NCI-H345 (cell line): Measurements from ENCODE around the gene ACOT7.
A peak's percentile ranks its signal among the peaks of the same experiment; 100 is the strongest.
"Not testable (repeated sequence)": the region's sequence is repeated elsewhere in the genome, so short reads cannot be mapped to it uniquely, and the experiment has no call there.

Source experiments
- DNase-seq: peaks from one replicate; lab custom pipeline; 2025; lab: John Stamatoyannopoulos, UW

Gene ACOT7, protein sequence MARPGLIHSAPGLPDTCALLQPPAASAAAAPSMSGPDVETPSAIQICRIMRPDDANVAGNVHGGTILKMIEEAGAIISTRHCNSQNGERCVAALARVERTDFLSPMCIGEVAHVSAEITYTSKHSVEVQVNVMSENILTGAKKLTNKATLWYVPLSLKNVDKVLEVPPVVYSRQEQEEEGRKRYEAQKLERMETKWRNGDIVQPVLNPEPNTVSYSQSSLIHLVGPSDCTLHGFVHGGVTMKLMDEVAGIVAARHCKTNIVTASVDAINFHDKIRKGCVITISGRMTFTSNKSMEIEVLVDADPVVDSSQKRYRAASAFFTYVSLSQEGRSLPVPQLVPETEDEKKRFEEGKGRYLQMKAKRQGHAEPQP

DNA sequence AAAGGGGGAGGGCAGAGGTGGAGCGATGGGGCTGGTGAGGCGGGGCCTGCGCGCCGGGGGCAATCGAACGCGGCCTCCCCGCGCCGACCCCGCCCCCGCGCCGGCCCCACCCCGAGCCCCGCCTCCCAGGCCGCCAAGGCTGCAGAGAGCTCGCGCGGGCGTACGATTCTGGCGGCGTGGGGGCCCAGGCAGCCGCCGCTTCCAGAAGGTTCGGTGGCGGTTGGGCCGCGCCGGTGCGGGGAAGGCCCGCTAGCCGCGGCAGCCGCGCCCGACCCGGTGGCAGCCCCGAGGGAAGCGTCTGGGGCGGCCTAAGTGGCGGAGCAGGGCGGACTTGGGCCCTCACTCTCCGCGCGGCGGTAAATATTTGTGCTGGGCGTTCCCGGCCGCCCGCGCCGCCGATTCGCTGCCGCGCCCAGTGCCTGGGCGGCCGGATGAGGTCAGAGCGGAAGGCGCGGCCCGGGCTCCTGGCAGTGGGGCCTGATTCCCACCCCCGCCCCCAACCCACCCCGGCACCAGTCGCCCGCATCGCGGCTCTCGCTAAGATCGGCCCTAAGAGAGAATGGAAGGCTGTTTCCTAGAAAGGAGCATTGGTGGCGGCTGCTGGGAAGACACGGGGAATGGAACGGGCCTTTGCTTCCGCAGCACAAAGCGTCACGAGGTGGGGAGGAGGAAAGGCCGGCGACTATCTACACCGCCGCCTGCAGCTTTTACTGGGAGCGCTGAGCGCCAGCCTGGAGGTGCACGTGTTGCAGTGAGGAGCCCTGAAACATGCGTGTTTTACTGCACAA lies at the start of gene ACOT7:
ACOT7 (minus strand) TSS at position 368 of the 788 bp plus-strand sequence. CDS start 368 bp downstream, outside the sequence.
- DNase-seq, result peak; percentile 90

DNA sequence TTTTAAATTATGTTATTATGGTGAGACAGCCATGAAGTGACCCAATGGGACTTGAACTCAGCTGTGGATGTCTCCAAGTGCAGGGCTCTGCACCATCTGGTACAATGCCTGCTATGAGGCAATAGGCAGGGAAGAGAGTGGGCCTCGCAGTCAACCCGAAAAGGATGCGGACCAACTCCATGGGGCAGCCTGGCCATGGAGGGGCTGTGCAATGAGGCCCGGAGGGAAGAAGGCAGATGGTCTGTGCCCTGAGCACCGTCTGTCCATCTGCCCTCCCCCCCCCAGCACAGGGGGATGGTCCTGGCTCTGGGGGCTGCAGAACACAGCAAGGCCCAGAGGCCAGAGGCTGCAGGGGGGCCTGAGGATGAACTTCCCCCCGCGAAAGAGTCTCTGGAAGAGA lies 48.0 kb upstream of the ACOT7 start:
- no peak for DNase-seq

DNA sequence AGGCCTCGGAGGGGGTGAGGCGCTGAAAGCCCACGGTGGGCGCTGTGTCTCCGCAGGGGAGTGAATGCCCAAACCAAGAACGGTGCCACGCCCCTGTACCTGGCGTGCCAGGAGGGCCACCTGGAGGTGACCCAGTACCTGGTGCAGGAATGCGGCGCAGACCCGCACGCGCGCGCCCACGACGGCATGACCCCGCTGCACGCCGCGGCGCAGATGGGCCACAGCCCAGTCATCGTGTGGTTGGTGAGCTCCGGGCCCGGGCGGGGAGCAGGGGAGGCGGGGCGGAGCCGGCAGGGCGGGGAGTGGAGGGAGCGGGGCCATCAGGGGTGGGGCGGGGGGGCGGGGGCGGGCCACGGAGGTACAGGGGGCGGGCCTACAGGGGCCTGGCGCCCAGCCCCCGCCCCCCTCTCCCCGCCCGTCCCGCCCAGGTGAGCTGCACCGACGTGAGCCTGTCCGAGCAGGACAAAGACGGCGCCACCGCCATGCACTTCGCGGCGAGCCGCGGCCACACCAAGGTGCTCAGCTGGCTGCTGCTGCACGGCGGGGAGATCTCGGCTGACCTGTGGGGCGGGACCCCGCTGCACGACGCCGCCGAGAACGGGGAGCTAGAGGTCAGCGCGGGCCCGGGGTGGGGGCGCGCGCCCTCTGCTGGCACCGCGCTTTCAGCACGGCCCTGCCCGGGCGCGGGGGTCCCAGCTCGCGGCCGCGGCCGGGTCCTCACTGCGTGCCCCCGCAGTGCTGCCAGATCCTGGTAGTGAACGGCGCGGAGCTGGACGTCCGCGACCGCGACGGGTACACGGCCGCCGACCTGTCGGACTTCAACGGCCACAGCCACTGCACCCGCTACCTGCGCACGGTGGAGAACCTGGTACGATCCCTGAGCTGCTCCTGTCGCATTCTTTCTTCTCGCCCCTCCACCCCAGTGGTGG lies 46.9 kb upstream of the ACOT7 start:
- peak; percentile 67 for DNase-seq

- DNase-seq, result peak; percentile 79
Observed at GRCh38 chr1:6438047-6438525, 44.5 kb upstream of the ACOT7 start.

GRCh38 chr1:6437012-6437700 lies 43.6 kb upstream of the ACOT7 start:
- peak; percentile 84 for DNase-seq

GRCh38 chr1:6436277-6436676 lies 42.7 kb upstream of the ACOT7 start:
- not testable (repeated sequence) for DNase-seq

DNA sequence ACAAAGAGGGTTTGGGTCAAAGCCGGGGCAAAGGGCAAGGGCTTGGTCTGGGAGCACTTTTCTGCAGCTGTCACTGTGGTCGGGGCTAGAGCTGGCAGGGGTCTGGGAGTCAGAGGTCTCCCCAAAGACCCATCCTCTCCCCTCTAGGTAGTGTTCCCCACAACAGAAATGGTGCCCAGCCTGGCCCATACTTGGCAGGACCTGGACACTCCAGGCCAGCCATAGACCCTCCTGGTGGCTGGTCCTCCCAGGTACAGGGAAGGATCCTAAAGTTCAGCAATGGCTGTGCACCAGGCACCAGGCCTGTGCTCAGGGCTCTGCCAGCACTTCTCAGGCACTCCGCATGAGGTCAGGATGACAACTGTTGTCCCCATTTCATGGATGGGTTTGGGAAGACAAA lies 42.0 kb upstream of the ACOT7 start:
- no peak for DNase-seq

- DNase-seq, result no peak
Observed at GRCh38 chr1:6435129-6435528, 41.6 kb upstream of the ACOT7 start.

GRCh38 chr1:6434186-6434585 lies 40.6 kb upstream of the ACOT7 start:
- DNase-seq, result no peak

- not testable (repeated sequence) for DNase-seq
Observed at GRCh38 chr1:6431645-6432579, 38.3 kb upstream of the ACOT7 start.

GRCh38 chr1:6429660-6430411 lies 36.3 kb upstream of the ACOT7 start:
- DNase-seq, result not testable (repeated sequence)

- not testable (repeated sequence) for DNase-seq
Observed at GRCh38 chr1:6428453-6428852, 34.9 kb upstream of the ACOT7 start.

DNA sequence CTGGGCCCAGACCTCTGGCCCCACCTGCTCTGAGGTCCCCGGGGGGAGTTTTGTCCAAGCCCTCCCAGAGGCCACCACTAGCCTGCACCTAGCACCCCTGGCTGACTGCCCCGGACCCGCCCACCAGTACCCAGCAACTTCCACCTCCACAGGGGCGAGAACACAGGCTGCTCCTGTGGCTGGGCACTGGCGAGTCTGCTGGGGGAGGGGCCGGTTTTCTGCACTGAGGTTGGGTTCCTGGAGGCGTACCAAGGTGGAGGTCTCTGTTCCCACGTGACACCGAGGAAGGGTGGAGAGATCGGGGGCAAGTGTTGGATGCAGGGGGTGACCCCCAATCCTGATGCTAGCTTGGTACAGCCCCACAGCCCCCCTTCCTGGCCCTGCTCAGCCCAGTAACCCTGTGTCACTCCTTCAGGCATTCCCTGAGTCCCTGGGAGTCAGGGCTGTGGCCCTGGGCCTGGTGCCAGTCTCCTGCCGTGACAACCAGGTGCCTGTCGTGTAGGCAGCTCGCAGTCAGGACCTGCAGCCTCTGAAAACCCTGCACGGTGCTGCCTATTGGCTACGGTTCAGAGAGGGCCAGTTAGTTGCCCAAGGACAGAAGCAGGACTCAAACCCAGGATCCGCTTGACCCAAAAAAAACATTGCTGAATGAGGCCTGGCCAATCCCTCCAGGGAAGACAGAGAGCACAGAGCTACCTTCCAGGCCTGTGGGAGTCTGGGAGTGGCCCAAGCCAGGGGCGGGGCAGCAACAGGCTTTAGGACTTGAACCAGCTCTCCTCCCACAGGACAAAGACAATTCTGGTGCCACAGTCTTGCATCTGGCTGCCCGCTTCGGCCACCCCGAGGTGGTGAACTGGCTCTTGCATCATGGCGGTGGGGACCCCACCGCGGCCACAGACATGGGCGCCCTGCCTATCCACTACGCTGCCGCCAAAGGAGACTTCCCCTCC lies 34.1 kb upstream of the ACOT7 start:
- peak; percentile 38 for DNase-seq

- DNase-seq, result no peak
Observed at GRCh38 chr1:6426972-6427350, 33.4 kb upstream of the ACOT7 start.

DNA sequence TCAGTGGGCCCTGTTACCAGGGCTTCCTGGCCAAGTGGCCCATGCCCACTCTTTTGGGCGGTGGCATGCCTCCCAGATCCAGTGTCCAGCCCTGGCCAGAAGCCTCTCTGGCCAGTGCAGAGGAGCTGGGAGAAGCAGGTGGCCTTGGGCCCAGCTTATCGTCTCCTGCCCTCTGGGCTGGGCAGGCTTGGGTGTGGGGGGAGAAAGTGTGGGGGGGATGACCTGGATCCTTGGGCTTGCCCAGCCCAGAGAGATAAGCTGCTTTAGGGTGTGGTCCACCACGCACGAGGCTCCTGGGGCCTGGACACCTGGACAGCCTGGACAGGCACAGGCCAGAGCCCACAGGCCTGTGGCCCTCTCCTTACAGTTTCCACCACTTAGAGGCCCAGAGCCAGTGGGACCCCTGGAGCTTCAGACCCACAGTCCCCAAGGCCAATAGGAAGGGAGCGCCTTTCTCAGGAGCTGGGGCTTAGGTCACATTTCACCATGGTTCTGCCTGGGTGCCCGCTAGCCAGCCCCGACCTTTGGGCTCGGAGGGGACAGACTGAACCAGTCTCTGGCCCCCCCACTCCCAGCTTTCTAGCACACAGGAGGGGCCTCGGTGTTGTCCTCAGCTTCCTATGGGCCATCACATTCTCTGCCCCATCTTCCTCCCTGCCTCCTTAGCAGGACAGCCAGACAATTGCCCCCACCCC lies 32.9 kb upstream of the ACOT7 start:
- no peak for DNase-seq

- no peak for DNase-seq
Observed at GRCh38 chr1:6425658-6426057, 32.1 kb upstream of the ACOT7 start.
